ENCODE measurements around the gene VGLL4.

DNA sequence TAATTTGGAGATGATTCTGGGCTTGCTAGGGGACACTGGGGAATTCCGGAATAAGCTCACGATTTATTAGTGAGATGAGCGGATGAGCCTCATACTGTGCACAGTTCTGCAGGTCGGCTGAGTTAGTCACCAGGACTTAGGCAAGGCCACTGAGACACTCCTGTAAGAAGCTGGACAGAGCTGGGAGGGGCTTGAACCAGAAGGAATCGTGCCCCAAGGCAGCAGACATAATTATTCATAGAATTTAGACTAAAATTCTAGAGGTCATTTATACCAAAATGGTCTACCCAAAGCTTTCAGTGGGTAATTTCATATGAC is 121.4 kb downstream of the VGLL4 start:
- TF ChIP-seq, protein P1, sequence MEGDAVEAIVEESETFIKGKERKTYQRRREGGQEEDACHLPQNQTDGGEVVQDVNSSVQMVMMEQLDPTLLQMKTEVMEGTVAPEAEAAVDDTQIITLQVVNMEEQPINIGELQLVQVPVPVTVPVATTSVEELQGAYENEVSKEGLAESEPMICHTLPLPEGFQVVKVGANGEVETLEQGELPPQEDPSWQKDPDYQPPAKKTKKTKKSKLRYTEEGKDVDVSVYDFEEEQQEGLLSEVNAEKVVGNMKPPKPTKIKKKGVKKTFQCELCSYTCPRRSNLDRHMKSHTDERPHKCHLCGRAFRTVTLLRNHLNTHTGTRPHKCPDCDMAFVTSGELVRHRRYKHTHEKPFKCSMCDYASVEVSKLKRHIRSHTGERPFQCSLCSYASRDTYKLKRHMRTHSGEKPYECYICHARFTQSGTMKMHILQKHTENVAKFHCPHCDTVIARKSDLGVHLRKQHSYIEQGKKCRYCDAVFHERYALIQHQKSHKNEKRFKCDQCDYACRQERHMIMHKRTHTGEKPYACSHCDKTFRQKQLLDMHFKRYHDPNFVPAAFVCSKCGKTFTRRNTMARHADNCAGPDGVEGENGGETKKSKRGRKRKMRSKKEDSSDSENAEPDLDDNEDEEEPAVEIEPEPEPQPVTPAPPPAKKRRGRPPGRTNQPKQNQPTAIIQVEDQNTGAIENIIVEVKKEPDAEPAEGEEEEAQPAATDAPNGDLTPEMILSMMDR (conservative IDR thresholded peaks at IDR 0.05; ENCODE audit: low read length), result no peak
- TF ChIP-seq EZH2phosphoT487 (IDR thresholded peaks at IDR 0.05; ENCODE audit: borderline replicate concordance), result no peak

Data from Loucy (cell line).